HL-60 (cell line): ENCODE data around the gene APPL2.

ENCODE experiments used
- GABPA ChIP-seq: IDR thresholded peaks from 2 replicates; pipeline ENCODE4 v1.6.1; 2012; ENCODE audit warnings: low read depth
- POLR2AphosphoS5 ChIP-seq: IDR thresholded peaks from 2 replicates; pipeline ENCODE4 v1.6.1; 2012; ENCODE audit warnings: low read depth
- REST ChIP-seq: IDR thresholded peaks from 2 replicates; pipeline ENCODE4 v1.6.1; 2012; ENCODE audit warnings: low read depth; ENCODE audit not compliant: insufficient replicate concordance
- TF ChIP-seq, protein P1 (sequence below): IDR thresholded peaks from one replicate; pipeline ENCODE4 v1.5.1; 2011; ENCODE audit warnings: low read length, control low read depth, inconsistent platforms; ENCODE audit not compliant: insufficient read depth

DNA sequence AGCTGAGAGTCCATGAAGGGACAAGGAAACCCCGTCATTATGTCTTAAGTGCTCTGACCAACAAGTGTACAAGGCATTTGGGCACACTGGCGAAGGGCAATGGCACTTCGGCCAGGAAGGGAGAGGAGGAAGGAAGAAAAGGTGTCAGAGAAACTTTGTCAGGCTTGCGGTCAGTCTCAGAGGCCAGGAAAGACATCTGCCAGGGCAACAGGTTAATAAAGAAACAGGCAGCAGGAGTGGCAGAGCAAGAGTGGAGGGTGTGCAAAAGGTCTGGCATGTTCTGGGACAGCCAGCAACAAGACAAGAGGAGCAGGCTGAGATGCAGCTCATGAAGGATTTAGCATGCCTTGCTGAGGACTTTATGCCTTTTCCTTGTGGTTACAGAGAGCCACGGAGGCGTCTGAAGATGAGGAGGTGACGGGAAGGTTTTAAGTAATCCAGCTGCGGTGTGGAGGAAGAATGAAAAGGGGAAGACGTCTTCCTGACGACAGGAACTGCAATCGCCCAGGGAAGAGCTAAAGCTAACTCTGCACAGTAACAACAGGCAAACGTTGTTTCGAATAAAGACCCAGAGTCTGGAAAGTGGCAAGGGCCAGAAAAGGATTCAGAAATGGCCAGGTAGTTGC is 13.1 kb downstream of the APPL2 start:
- TF ChIP-seq, protein P1, sequence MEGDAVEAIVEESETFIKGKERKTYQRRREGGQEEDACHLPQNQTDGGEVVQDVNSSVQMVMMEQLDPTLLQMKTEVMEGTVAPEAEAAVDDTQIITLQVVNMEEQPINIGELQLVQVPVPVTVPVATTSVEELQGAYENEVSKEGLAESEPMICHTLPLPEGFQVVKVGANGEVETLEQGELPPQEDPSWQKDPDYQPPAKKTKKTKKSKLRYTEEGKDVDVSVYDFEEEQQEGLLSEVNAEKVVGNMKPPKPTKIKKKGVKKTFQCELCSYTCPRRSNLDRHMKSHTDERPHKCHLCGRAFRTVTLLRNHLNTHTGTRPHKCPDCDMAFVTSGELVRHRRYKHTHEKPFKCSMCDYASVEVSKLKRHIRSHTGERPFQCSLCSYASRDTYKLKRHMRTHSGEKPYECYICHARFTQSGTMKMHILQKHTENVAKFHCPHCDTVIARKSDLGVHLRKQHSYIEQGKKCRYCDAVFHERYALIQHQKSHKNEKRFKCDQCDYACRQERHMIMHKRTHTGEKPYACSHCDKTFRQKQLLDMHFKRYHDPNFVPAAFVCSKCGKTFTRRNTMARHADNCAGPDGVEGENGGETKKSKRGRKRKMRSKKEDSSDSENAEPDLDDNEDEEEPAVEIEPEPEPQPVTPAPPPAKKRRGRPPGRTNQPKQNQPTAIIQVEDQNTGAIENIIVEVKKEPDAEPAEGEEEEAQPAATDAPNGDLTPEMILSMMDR: no peak
- TF ChIP-seq GABPA (no peak), POLR2AphosphoS5 (no peak), REST (no peak)
